Endothelial cell of umbilical vein (primary cell): Measurements from ENCODE around the gene SYCE1L. TPM values are rescaled to one million over a fixed set of nuclear protein-coding genes. Genes with fewer than 3 reads are reported as not detected.

ENCODE experiments used
- BruUV-seq: library from RNA; stranded (reverse); fragments of 400-500 nt; replicated peaks from 2 replicates; lab custom pipeline; 2021; lab: Mats Ljungman, UMichigan
- CTCF ChIA-PET: fragments of 300-600, 350-600 bp; sonication (Branson Sonifier 250); formaldehyde crosslinking; loops from one replicate; lab custom pipeline; 2021; ENCODE audit warnings: antibody characterized with exemption, inconsistent platforms; lab: Charles Lee
- POLR2A ChIA-PET: fragments of 300-600, 350-600 bp; sonication (Branson Sonifier 250); formaldehyde crosslinking; loops from one replicate; lab custom pipeline; 2021; ENCODE audit warnings: antibody characterized with exemption, inconsistent platforms; lab: Charles Lee
- DNase-seq: peaks from one replicate; pipeline ENCODE4 v3.0.0-alpha.2; 2011; ENCODE audit warnings: low read depth, low spot score
- FAIRE-seq: peaks from 2 replicates; lab custom pipeline; 2011; peaks lifted over from hg19 to GRCh38; lab: Jason Lieb, UNC
- H2AFZ ChIP-seq: 2 replicates; pipeline ENCODE4 v1.6.0; 2012; ENCODE audit warnings: low read depth, low read length, control low read depth, inconsistent platforms
- H3K27ac ChIP-seq: 2 replicates; pipeline ENCODE4 v1.5.1; 2011; ENCODE audit warnings: low read depth, mild to moderate bottlenecking, control low read depth, low read length, moderate library complexity; ENCODE audit not compliant: insufficient read depth
- H3K27me3 ChIP-seq, 2 experiments: 2 replicates each; pipeline versions ENCODE4 v1.6.0 to v1.6.1; 2011; ENCODE audit warnings: low read length in 2 of 2, mixed read lengths in 1 of 2; ENCODE audit not compliant: control insufficient read depth in 2 of 2, insufficient read depth in 2 of 2
- H3K36me3 ChIP-seq, 2 experiments: 2 replicates in 1 of 2; 3 replicates in 1 of 2; pipeline ENCODE4 v1.5.1; 2011; ENCODE audit warnings: low read length in 2 of 2, mild to moderate bottlenecking in 1 of 2, moderate library complexity in 1 of 2; ENCODE audit not compliant: control insufficient read depth in 2 of 2, insufficient read depth in 2 of 2; ENCODE audit errors: extremely low read depth in 1 of 2
- H3K4me1 ChIP-seq: 3 replicates; pipeline ENCODE4 v1.5.1; 2011; ENCODE audit warnings: mild to moderate bottlenecking, low read length; ENCODE audit not compliant: control insufficient read depth, insufficient read depth; ENCODE audit errors: extremely low read depth
- H3K4me2 ChIP-seq: 2 replicates; pipeline ENCODE4 v1.6.1; 2011; ENCODE audit warnings: low read length, control low read depth, mixed read lengths; ENCODE audit not compliant: insufficient read depth
- H3K4me3 ChIP-seq, 3 experiments: fragments of 200-600 bp in 1 of 3; sonication (generic), shearing (Covaris generic) in 1 of 3; replicated peaks in 1 of 3; 2 replicates each; pipeline ENCODE4 v1.5.1; 2011 to 2016; ENCODE audit warnings: control low read depth in 3 of 3, low read length in 3 of 3, mild to moderate bottlenecking in 2 of 3, inconsistent platforms in 1 of 3, low read depth in 1 of 3, moderate library complexity in 1 of 3; ENCODE audit not compliant: insufficient read depth in 1 of 3
- H3K79me2 ChIP-seq: 2 replicates; pipeline ENCODE4 v1.6.0; 2012; ENCODE audit warnings: low read length, inconsistent platforms; ENCODE audit not compliant: control insufficient read depth, insufficient read depth
- H3K9ac ChIP-seq: replicated peaks from 2 replicates; pipeline ENCODE3; 2011; ENCODE audit warnings: low read length, control low read depth; ENCODE audit not compliant: insufficient read depth; ENCODE audit errors: extremely low read depth
- H3K9me1 ChIP-seq: replicated peaks from 3 replicates; pipeline ENCODE4 v1.6.0; 2011; ENCODE audit warnings: mild to moderate bottlenecking, low read length; ENCODE audit not compliant: control insufficient read depth, insufficient read depth; ENCODE audit errors: extremely low read depth
- H3K9me3 ChIP-seq: replicated peaks from 2 replicates; pipeline ENCODE4 v1.5.1; 2012; ENCODE audit warnings: low read length, inconsistent platforms; ENCODE audit not compliant: control insufficient read depth, insufficient read depth
- H4K20me1 ChIP-seq: replicated peaks from 2 replicates; pipeline ENCODE3; 2011; ENCODE audit warnings: mild to moderate bottlenecking, low read length; ENCODE audit not compliant: control insufficient read depth, insufficient read depth; ENCODE audit errors: extremely low read depth
- FOS ChIP-seq: IDR thresholded peaks from 2 replicates; pipeline ENCODE4 v1.6.1; 2011; ENCODE audit warnings: mild to moderate bottlenecking, low read length, moderate library complexity, borderline replicate concordance; ENCODE audit not compliant: insufficient read depth
- GATA2 ChIP-seq: IDR thresholded peaks from 2 replicates; pipeline ENCODE4 v1.7.0; 2011; ENCODE audit warnings: low read depth, mild to moderate bottlenecking, moderate library complexity, mixed read lengths, low read length; ENCODE audit not compliant: insufficient read length, insufficient read depth
- JUN ChIP-seq: IDR thresholded peaks from 2 replicates; pipeline ENCODE4 v1.6.1; 2011; ENCODE audit warnings: borderline replicate concordance, low read depth; ENCODE audit not compliant: insufficient read length, insufficient read depth
- POLR2AphosphoS5 ChIP-seq: IDR thresholded peaks from 2 replicates; pipeline ENCODE4 v1.6.1; 2012; ENCODE audit warnings: low read depth, mild to moderate bottlenecking, control low read depth, low read length, moderate library complexity; ENCODE audit not compliant: insufficient read depth
- dilution Hi-C: fragments of 300-500 bp; cut with MboI; formaldehyde crosslinking; loops from one replicate; pipeline ENCODE4 v1.15.0; 2019; ENCODE audit warnings: low sequenced_read_pairs; ENCODE audit not compliant: extremely low pct_ligation_motif_present
- intact Hi-C: fragments of 100-400 bp; cut with micrococcal nuclease; formaldehyde crosslinking; loops from one replicate; pipeline ENCODE4 v1.10.0; 2022
- polyA plus RNA-seq, 4 experiments: library from polyadenylated mRNA; depleted of rRNA in 3 of 4; stranded (reverse) in 3 of 4; unstranded in 1 of 4; fragments of >200 nt; gene quantifications; 2 replicates each; pipeline versions ENCODE4 v1.2.1 to v1.2.3, GENCODE V29; 2011 to 2012; ENCODE audit warnings: missing spikeins in 1 of 4
- total RNA-seq: library from RNA; stranded (reverse); gene quantifications from 2 replicates; pipeline ENCODE4 v1.2.3, GENCODE V29; 2021
- TF ChIP-seq, protein P1 (sequence below), 2 donors: IDR thresholded peaks; 1 replicate in 1 of 2; 2 replicates in 1 of 2; pipeline ENCODE4 v1.5.1; 2011; ENCODE audit warnings: low read length in 2 of 2, mild to moderate bottlenecking in 2 of 2, moderate library complexity in 2 of 2, control low read depth in 1 of 2, inconsistent platforms in 1 of 2, low read depth in 1 of 2; ENCODE audit not compliant: insufficient read depth in 1 of 2; ENCODE audit errors: extremely low read depth in 1 of 2

Gene SYCE1L
- total and polyA plus RNA-seq, 2 donors (not counting 3 experiments of a cell fraction or from before 2014, with no cell fraction given) = 6.8 to 13.7 TPM

DNA sequence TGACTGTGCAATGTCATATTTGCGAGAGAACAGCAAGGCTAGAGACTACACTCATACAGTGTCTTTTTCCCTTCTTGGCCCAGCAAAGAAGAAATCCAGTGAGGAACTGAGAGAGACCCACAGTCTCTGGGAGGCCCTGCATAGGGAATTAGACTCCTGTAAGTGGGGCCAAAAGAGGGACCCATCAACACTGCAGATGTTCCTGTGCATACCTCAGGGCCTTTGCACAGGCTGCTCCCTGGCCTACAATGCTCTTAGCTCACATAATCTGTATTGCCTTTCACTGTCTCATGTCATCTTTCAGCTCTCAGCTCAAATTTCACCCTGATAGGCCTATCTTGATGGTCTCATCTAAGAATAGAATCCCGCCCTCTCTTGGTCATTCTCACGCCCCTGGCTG is 9.2 kb downstream of the SYCE1L start:
- POLR2A ChIA-PET = no interaction called here
- no peak for FAIRE-seq

More for the DNA sequence above, 9.2 kb downstream of the SYCE1L start:
- no peaks in the 10 kb centered on the region for H4K20me1 ChIP-seq
- no peak overlapping the region for H3K9ac ChIP-seq
- no peak overlapping the region for H3K4me3 ChIP-seq
- no peak overlapping the region for H2AFZ ChIP-seq
- no peaks in the 10 kb centered on the region for H3K36me3 ChIP-seq
- intact Hi-C loops = no loop called here
- no peak for DNase-seq
- no peak overlapping the region for H3K4me2 ChIP-seq
- CTCF ChIA-PET = no interaction called here
- no peaks in the 10 kb centered on the region for H3K79me2 ChIP-seq
- no TSS peak for BruUV-seq
- H3K9me3 ChIP-seq = no peaks in the 10 kb centered on the region
- H3K27me3 ChIP-seq = no peaks in the 10 kb centered on the region
- no peak for TF ChIP-seq JUN
- TF ChIP-seq, protein P1, sequence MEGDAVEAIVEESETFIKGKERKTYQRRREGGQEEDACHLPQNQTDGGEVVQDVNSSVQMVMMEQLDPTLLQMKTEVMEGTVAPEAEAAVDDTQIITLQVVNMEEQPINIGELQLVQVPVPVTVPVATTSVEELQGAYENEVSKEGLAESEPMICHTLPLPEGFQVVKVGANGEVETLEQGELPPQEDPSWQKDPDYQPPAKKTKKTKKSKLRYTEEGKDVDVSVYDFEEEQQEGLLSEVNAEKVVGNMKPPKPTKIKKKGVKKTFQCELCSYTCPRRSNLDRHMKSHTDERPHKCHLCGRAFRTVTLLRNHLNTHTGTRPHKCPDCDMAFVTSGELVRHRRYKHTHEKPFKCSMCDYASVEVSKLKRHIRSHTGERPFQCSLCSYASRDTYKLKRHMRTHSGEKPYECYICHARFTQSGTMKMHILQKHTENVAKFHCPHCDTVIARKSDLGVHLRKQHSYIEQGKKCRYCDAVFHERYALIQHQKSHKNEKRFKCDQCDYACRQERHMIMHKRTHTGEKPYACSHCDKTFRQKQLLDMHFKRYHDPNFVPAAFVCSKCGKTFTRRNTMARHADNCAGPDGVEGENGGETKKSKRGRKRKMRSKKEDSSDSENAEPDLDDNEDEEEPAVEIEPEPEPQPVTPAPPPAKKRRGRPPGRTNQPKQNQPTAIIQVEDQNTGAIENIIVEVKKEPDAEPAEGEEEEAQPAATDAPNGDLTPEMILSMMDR (IDR thresholded peaks at IDR 0.05; ENCODE audit: extremely low read depth in 1 of 2, insufficient read depth in 1 of 2, low read depth in 1 of 2, low read length in 2 of 2) = no peak
- no peak for TF ChIP-seq FOS
- TF ChIP-seq POLR2AphosphoS5 = no peak
- no peak for TF ChIP-seq GATA2
- no peaks in the 10 kb centered on the region for H3K9me1 ChIP-seq
- dilution Hi-C loops = no loop called here
- H3K4me1 ChIP-seq = peaks cover 4% of the 10 kb centered on the region
- H3K27ac ChIP-seq = no peak overlapping the region
